Prostate gland (tissue), 2 donors: Measurements from ENCODE around the gene BRD1. TPM values are rescaled to one million over a fixed set of nuclear protein-coding genes. Genes with fewer than 3 reads are reported as not detected.

Source experiments
- DNase-seq: peaks from one replicate; pipeline ENCODE4 v3.0.0-alpha.2; 2019; ENCODE audit warnings: low spot score
- H3K27ac ChIP-seq, 2 donors: fragments of 200-600 bp; sonication (generic); 2 replicates each; pipeline ENCODE4 v1.5.1; 2017 to 2019
- H3K27me3 ChIP-seq: fragments of 200-600 bp; sonication (generic); replicated peaks from 2 replicates; pipeline ENCODE4 v1.5.1; 2019; ENCODE audit not compliant: insufficient read depth
- H3K36me3 ChIP-seq, 2 donors: fragments of 200-600 bp; sonication (generic); 1 replicate in 1 of 2; 2 replicates in 1 of 2; pipeline versions ENCODE4 v1.5.1 to v1.8.1; 2017 to 2019
- H3K4me1 ChIP-seq: fragments of 200-600 bp; sonication (generic); replicated peaks from 2 replicates; pipeline ENCODE4 v1.5.1; 2019
- H3K4me3 ChIP-seq, 2 donors: fragments of 200-600 bp; sonication (generic); 2 replicates each; pipeline ENCODE4 v1.5.1; 2017 to 2019
- H3K9me3 ChIP-seq: fragments of 200-600 bp; sonication (generic); 2 replicates; pipeline ENCODE4 v1.5.1; 2017
- POLR2A ChIP-seq: fragments of 450-650 bp; IDR thresholded peaks from one replicate; pipeline ENCODE4 v1.6.1; 2016; ENCODE audit warnings: antibody characterized with exemption, mild to moderate bottlenecking
- POLR2AphosphoS5 ChIP-seq: sonication (generic); formaldehyde crosslinking; IDR thresholded peaks from one replicate; pipeline ENCODE4 v1.6.1; 2017; ENCODE audit warnings: antibody characterized with exemption
- WGBS: methylation state at CpG from one replicate; pipeline ENCODE4 v1.1.5; 2018; 5-methylcytosine and 5-hydroxymethylcytosine counted together
- intact Hi-C: fragments of 100-400 bp; cut with DNase I; formaldehyde crosslinking; loops from one replicate; pipeline ENCODE4 v1.14.2; 2022
- total RNA-seq, 2 donors: library from RNA; depleted of rRNA; stranded (reverse); fragments of >200 nt; gene quantifications; one replicate each; pipeline ENCODE4 v1.1.0, GENCODE V29; 2016
- TF ChIP-seq, protein P1 (sequence below), 4 experiments: fragments of 200-600 bp in 2 of 4; fragments of 450-650 bp in 2 of 4; sonication (generic) in 2 of 4; IDR thresholded peaks; 1 replicate in 3 of 4; 2 replicates in 1 of 4; pipeline ENCODE4 v1.5.1; 2016 to 2019; ENCODE audit warnings: antibody characterized with exemption in 4 of 4, mild to moderate bottlenecking in 2 of 4, moderate library complexity in 2 of 4

Gene BRD1
- total RNA-seq, 2 donors from 2014 or later = 40.3 to 74.2 TPM

GRCh38 chr22:49827271-49827852 lies 311 bp downstream of the BRD1 start:
- intact Hi-C loops = no loop called here
- Histone ChIP-seq H3K27ac (peak overlapping the region; percentile 65 to 84), H3K4me1 (peaks cover 5% of the 10 kb centered on the region), H3K36me3 (peaks cover 0 to 7% of the 10 kb centered on the region in 2 donors), H3K4me3 (peak overlapping the region; percentile 75 to 79), H3K9me3 (no peaks in the 10 kb centered on the region), H3K27me3 (no peaks in the 10 kb centered on the region)
- WGBS = under 1% methylated on average over 78 of the region's 110 CpGs
- TF ChIP-seq, protein P1, sequence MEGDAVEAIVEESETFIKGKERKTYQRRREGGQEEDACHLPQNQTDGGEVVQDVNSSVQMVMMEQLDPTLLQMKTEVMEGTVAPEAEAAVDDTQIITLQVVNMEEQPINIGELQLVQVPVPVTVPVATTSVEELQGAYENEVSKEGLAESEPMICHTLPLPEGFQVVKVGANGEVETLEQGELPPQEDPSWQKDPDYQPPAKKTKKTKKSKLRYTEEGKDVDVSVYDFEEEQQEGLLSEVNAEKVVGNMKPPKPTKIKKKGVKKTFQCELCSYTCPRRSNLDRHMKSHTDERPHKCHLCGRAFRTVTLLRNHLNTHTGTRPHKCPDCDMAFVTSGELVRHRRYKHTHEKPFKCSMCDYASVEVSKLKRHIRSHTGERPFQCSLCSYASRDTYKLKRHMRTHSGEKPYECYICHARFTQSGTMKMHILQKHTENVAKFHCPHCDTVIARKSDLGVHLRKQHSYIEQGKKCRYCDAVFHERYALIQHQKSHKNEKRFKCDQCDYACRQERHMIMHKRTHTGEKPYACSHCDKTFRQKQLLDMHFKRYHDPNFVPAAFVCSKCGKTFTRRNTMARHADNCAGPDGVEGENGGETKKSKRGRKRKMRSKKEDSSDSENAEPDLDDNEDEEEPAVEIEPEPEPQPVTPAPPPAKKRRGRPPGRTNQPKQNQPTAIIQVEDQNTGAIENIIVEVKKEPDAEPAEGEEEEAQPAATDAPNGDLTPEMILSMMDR (IDR thresholded peaks at IDR 0.05) = no peak
- TF ChIP-seq POLR2AphosphoS5 (no peak), POLR2A (no peak)
- no peak for DNase-seq

DNA sequence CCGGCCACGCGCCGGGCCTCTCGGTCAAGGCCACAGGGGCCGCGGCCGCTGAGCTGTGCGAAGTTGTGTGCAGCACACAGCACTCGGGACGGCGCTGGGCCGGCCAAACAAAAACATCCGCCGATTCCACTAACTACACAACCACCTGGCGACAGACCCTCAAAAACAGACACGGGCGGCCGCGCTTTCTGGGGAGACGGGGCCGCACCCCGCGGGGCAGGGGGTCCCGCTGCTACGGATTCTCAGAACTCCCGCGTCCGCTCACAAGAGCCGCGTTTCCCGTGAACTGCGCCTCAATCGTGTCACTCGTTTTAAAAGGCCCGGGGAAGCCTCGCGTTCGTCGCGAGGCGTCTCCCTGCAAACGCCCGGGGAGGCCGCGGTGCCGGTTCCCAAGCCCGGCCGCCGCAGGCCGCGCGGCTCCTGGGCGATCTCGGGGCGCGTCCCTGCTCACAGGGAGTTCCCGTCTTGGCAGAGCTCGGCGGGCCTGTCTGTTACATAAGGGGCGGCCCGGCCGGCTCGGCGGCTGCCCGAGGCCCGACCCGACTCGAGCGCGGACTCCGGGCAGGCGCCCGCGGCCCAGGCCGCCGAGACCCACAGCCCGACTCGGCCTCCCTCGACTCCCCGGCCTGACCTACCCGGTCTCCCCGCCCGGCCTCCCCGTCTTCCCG lies 936 bp downstream of the BRD1 start:
- Histone ChIP-seq H3K36me3 (peaks cover 0 to 7% of the 10 kb centered on the region in 2 donors), H3K4me1 (peaks cover 5% of the 10 kb centered on the region), H3K4me3 (peak overlapping the region; percentile 75 to 79), H3K27ac (peak overlapping the region; percentile 65 to 84), H3K9me3 (no peaks in the 10 kb centered on the region), H3K27me3 (no peaks in the 10 kb centered on the region)
- no peak for TF ChIP-seq POLR2AphosphoS5
- no peak for TF ChIP-seq POLR2A
- TF ChIP-seq, protein P1 (IDR thresholded peaks at IDR 0.05) = no peak
- WGBS = 0% methylated on average over 55 of the region's 86 CpGs
- DNase-seq = peak; percentile 33
- intact Hi-C loops = no loop called here

- peaks cover 5% of the 10 kb centered on the region for H3K4me1 ChIP-seq
- H3K36me3 ChIP-seq = peaks cover 0 to 7% of the 10 kb centered on the region in 2 donors
- no peak for DNase-seq
- intact Hi-C loops = no loop called here
- H3K9me3 ChIP-seq = no peaks in the 10 kb centered on the region
- H3K27ac ChIP-seq = peak overlapping the region; percentile 65 to 84
- H3K27me3 ChIP-seq = no peaks in the 10 kb centered on the region
- peak overlapping the region; percentile 75 to 79 for H3K4me3 ChIP-seq
- WGBS = 20% methylated on average over 31 of the region's 31 CpGs
- TF ChIP-seq, protein P1 (IDR thresholded peaks at IDR 0.05) = no peak
- TF ChIP-seq POLR2A (no peak), POLR2AphosphoS5 (no peak)
Measured at GRCh38 chr22:49825944-49826602, 1.6 kb downstream of the BRD1 start.

DNA sequence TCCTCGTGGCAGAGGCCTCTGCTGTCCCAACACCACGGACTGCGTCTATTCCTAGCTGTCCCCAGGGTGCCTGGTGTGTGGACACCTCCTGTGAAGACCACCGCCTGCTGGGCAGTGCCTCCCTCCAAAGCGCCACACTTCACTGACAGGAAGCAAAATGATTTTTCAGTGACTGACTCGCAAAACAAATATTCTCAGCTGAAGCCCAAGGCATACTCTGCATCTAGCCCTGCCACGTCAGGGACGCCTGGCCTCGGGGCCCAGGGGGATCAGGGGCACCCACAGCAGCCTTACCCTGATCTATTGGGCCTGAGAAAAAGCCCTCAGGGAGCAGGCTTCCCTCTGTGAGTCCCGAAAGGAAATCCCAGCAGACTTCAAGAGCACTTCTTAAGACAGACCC lies 2.2 kb downstream of the BRD1 start:
- Histone ChIP-seq H3K27ac (no peak overlapping the region), H3K4me1 (peaks cover 5% of the 10 kb centered on the region), H3K9me3 (no peaks in the 10 kb centered on the region), H3K27me3 (no peaks in the 10 kb centered on the region), H3K36me3 (peaks cover 0 to 10% of the 10 kb centered on the region in 2 donors), H3K4me3 (peak overlapping the region in 1 of 2 donors; percentile 75)
- DNase-seq = no peak
- intact Hi-C loops = no loop called here
- TF ChIP-seq, protein P1 (IDR thresholded peaks at IDR 0.05) = no peak
- WGBS = 77% methylated on average over 10 of the region's 10 CpGs
